Kidney epithelial cell (primary cell): ENCODE results near the gene KCNC2. TPM values are rescaled to one million over a fixed set of nuclear protein-coding genes. Genes with fewer than 3 reads are reported as not detected.

Source experiments
- DNase-seq: peaks from one replicate; pipeline ENCODE4 v3.0.0-alpha.2; 2010; ENCODE audit warnings: low read depth
- H3K27me3 ChIP-seq: 2 replicates; pipeline ENCODE4 v1.6.0; 2011; ENCODE audit warnings: low read length; ENCODE audit not compliant: control insufficient read depth, insufficient read depth
- H3K36me3 ChIP-seq: 2 replicates; pipeline ENCODE4 v1.5.1; 2011; ENCODE audit warnings: low read length; ENCODE audit not compliant: control insufficient read depth, insufficient read depth
- H3K4me3 ChIP-seq: 2 replicates; pipeline ENCODE4 v1.5.1; 2011; ENCODE audit warnings: low read depth, mild to moderate bottlenecking, control low read depth, low read length
- CTCF ChIP-seq: IDR thresholded peaks from 2 replicates; pipeline ENCODE4 v1.5.1; 2011; ENCODE audit warnings: mild to moderate bottlenecking, moderate library complexity, low read length, control low read depth, inconsistent platforms; ENCODE audit not compliant: insufficient read depth, poor library complexity, severe bottlenecking
- total RNA-seq: library from RNA; depleted of rRNA; stranded (reverse); fragments of >200 nt; gene quantifications from 2 replicates; pipeline ENCODE4 v1.2.3, GENCODE V29; 2015

KCNC2 gene
- total RNA-seq = 0.14 TPM in 1 of 2 replicates, not detected in the other

- Histone ChIP-seq H3K27me3 (peaks cover 29% of the 10 kb centered on the region), H3K4me3 (peak within 1 kb of the TSS; percentile 5), H3K36me3 (no peaks in the 10 kb centered on the region)
- DNase-seq = no peak
- no peak for TF ChIP-seq CTCF
Measured at GRCh38 chr12:75209812-75210138, at the start of gene KCNC2. Gene KCNC2, minus strand, starts transcription at chr12:75209839.

- TF ChIP-seq CTCF = no peak
- no peak overlapping the region for H3K4me3 ChIP-seq
- no peaks in the 10 kb centered on the region for H3K36me3 ChIP-seq
- no peaks in the 10 kb centered on the region for H3K27me3 ChIP-seq
- DNase-seq = no peak
Measured at GRCh38 chr12:75259143-75259542, 49.5 kb upstream of the KCNC2 start.

- no peak for TF ChIP-seq CTCF
- no peak overlapping the region for H3K4me3 ChIP-seq
Measured at GRCh38 chr12:75257510-75257909, 47.9 kb upstream of the KCNC2 start.

GRCh38 chr12:75245108-75245507 lies 35.5 kb upstream of the KCNC2 start:
- no peak overlapping the region for H3K4me3 ChIP-seq
- no peaks in the 10 kb centered on the region for H3K27me3 ChIP-seq
- DNase-seq = no peak
- no peaks in the 10 kb centered on the region for H3K36me3 ChIP-seq
- no peak for TF ChIP-seq CTCF

More at GRCh38 chr12:75257510-75257909, 47.9 kb upstream of the KCNC2 start:
- Histone ChIP-seq H3K36me3 (no peaks in the 10 kb centered on the region), H3K27me3 (no peaks in the 10 kb centered on the region)
- no peak for DNase-seq

GRCh38 chr12:75239987-75240386 lies 30.3 kb upstream of the KCNC2 start:
- Histone ChIP-seq H3K27me3 (no peaks in the 10 kb centered on the region), H3K36me3 (no peaks in the 10 kb centered on the region), H3K4me3 (no peak overlapping the region)
- TF ChIP-seq CTCF = no peak
- DNase-seq = no peak

- no peak for TF ChIP-seq CTCF
- DNase-seq = no peak
- Histone ChIP-seq H3K27me3 (no peaks in the 10 kb centered on the region), H3K36me3 (no peaks in the 10 kb centered on the region), H3K4me3 (no peak overlapping the region)
Measured at GRCh38 chr12:75236206-75236605, 26.6 kb upstream of the KCNC2 start.
